HCT116 (cell line): Measurements from ENCODE around the gene CHSY3. TPM values are rescaled to one million over a fixed set of nuclear protein-coding genes. Genes with fewer than 3 reads are reported as not detected.

ENCODE experiments used
- ATAC-seq: fragments of 200-7000 bp; cut with Tn5 transposase; 2 replicates; pipeline ENCODE4 v1.9.1; 2020; ENCODE audit warnings: mild to moderate bottlenecking, moderate library complexity
- BruUV-seq: library from RNA; stranded (reverse); fragments of 400-500 nt; replicated peaks from 2 replicates; lab custom pipeline; 2021; lab: Mats Ljungman, UMichigan
- CTCF ChIA-PET: fragments of 300-600 bp; sonication (Branson Sonifier 250); formaldehyde crosslinking; loops from one replicate; lab custom pipeline; 2021; ENCODE audit warnings: antibody characterized with exemption; lab: Charles Lee
- POLR2A ChIA-PET: fragments of 300-600, 350-600 bp; sonication (Branson Sonifier 250); formaldehyde crosslinking; loops from one replicate; lab custom pipeline; 2021; ENCODE audit warnings: antibody characterized with exemption; lab: Charles Lee
- RAD21 ChIA-PET, 2 experiments: fragments of 300-600 bp; sonication (Branson Sonifier 250); formaldehyde crosslinking; loops; one replicate each; lab custom pipeline; 2023; ENCODE audit warnings: low total read pairs in 2 of 2; ENCODE audit not compliant: uncharacterized antibody in 2 of 2, unreplicated experiment in 2 of 2, low non-redundant PET in 1 of 2; lab: Charles Lee
- DNase-seq: peaks from one replicate; pipeline ENCODE4 v3.0.0-alpha.2; 2010; ENCODE audit warnings: low read depth, low spot score
- H2AFZ ChIP-seq: fragments of 200-600 bp; shearing (Covaris generic), sonication (generic); 2 replicates; pipeline ENCODE4 v1.6.1; 2017; ENCODE audit warnings: low read depth, mixed run types, mixed read lengths, antibody characterized with exemption, low read length; ENCODE audit not compliant: poor library complexity, severe bottlenecking
- H3K27ac ChIP-seq: 2 replicates; pipeline ENCODE4 v1.5.1; 2012; ENCODE audit warnings: low read depth, low read length
- H3K27me3 ChIP-seq: fragments of 200-600 bp; sonication (generic); 2 replicates; pipeline ENCODE4 v1.6.1; 2016; ENCODE audit warnings: mixed run types, low read length, mixed read lengths; ENCODE audit not compliant: insufficient read depth
- H3K36me3 ChIP-seq, 2 experiments: fragments of 200-500 bp in 1 of 2; fragments of 200-600 bp in 1 of 2; sonication (Bioruptor generic) in 1 of 2; sonication (generic) in 1 of 2; 2 replicates each; pipeline versions ENCODE4 v1.5.1 to v1.6.1; 2014 to 2016; ENCODE audit warnings: low read length in 2 of 2, inconsistent platforms in 1 of 2, mixed read lengths in 1 of 2, mixed run types in 1 of 2; ENCODE audit not compliant: insufficient read depth in 2 of 2, control insufficient read depth in 1 of 2
- H3K4me1 ChIP-seq, 2 experiments: fragments of 200-600 bp in 1 of 2; sonication (generic) in 1 of 2; 2 replicates each; pipeline versions ENCODE4 v1.5.1 to v1.6.1; 2012 to 2017; ENCODE audit warnings: low read length in 2 of 2, inconsistent platforms in 1 of 2, mild to moderate bottlenecking in 1 of 2, mixed read lengths in 1 of 2, mixed run types in 1 of 2, moderate library complexity in 1 of 2; ENCODE audit not compliant: insufficient read depth in 2 of 2, control insufficient read depth in 1 of 2
- H3K4me2 ChIP-seq: fragments of 200-600 bp; sonication (generic); 2 replicates; pipeline ENCODE4 v1.6.1; 2017; ENCODE audit warnings: mixed run types, low read length, mixed read lengths
- H3K4me3 ChIP-seq, 2 experiments: fragments of 200-600 bp in 1 of 2; sonication (generic) in 1 of 2; replicated peaks in 1 of 2; 2 replicates each; pipeline ENCODE4 v1.5.1; 2011 to 2016; ENCODE audit warnings: low read length in 2 of 2, control low read depth in 1 of 2, low read depth in 1 of 2, mild to moderate bottlenecking in 1 of 2, mixed read lengths in 1 of 2, mixed run types in 1 of 2
- H3K79me2 ChIP-seq: fragments of 200-600 bp; sonication (generic); 2 replicates; pipeline ENCODE4 v1.6.1; 2017; ENCODE audit warnings: mild to moderate bottlenecking, mixed run types, low read length, moderate library complexity, mixed read lengths; ENCODE audit not compliant: insufficient read depth
- H3K9ac ChIP-seq: fragments of 200-600 bp; sonication (generic); 2 replicates; pipeline ENCODE4 v1.6.1; 2016; ENCODE audit warnings: low read length, mixed read lengths
- H3K9me2 ChIP-seq: fragments of 200-600 bp; sonication (generic), shearing (Covaris generic); 2 replicates; pipeline ENCODE4 v1.6.1; 2017; ENCODE audit warnings: mixed run types, mild to moderate bottlenecking, moderate library complexity; ENCODE audit not compliant: insufficient read depth
- H3K9me3 ChIP-seq, 2 experiments: fragments of 200-500 bp in 1 of 2; fragments of 200-600 bp in 1 of 2; sonication (Bioruptor generic) in 1 of 2; sonication (generic) in 1 of 2; 2 replicates each; pipeline ENCODE4 v1.6.1; 2014 to 2017; ENCODE audit warnings: low read length in 2 of 2, mixed read lengths in 2 of 2, inconsistent platforms in 1 of 2, low read depth in 1 of 2, mild to moderate bottlenecking in 1 of 2, mixed run types in 1 of 2, moderate library complexity in 1 of 2; ENCODE audit not compliant: control insufficient read depth in 1 of 2, insufficient read depth in 1 of 2
- H4K20me1 ChIP-seq: fragments of 200-600 bp; sonication (generic), shearing (Covaris generic); 2 replicates; pipeline ENCODE4 v1.6.1; 2017; ENCODE audit warnings: mixed run types, mild to moderate bottlenecking, moderate library complexity; ENCODE audit not compliant: insufficient read depth
- ATF3 ChIP-seq: IDR thresholded peaks from 2 replicates; pipeline ENCODE4 v1.6.1; 2012
- CBX3 ChIP-seq: IDR thresholded peaks from 2 replicates; pipeline ENCODE4 v1.6.1; 2012; ENCODE audit warnings: low read depth
- CEBPB ChIP-seq: IDR thresholded peaks from 2 replicates; pipeline ENCODE4 v1.6.1; 2012; ENCODE audit warnings: low read depth
- EGR1 ChIP-seq: IDR thresholded peaks from 2 replicates; pipeline ENCODE4 v1.6.1; 2012; ENCODE audit warnings: low read depth
- EZH2 ChIP-seq: fragments of 200-600 bp; sonication (generic); IDR thresholded peaks from 2 replicates; pipeline ENCODE4 v1.6.1; 2017; ENCODE audit warnings: antibody characterized with exemption, mixed run types
- EZH2phosphoT487 ChIP-seq: fragments of 200-600 bp; IDR thresholded peaks from 2 replicates; pipeline ENCODE4 v1.6.1; 2018; ENCODE audit warnings: antibody characterized with exemption, borderline replicate concordance
- RAD21 ChIP-seq: IDR thresholded peaks from 2 replicates; pipeline ENCODE4 v1.6.1; 2012; ENCODE audit warnings: low read depth, mild to moderate bottlenecking
- REST ChIP-seq: IDR thresholded peaks from 2 replicates; pipeline ENCODE4 v1.6.1; 2012; ENCODE audit warnings: low read depth
- SRF ChIP-seq: IDR thresholded peaks from 2 replicates; pipeline ENCODE4 v1.6.1; 2012; ENCODE audit warnings: low read depth
- TCF7L2 ChIP-seq: IDR thresholded peaks from 2 replicates; pipeline ENCODE4 v1.7.0; 2011; ENCODE audit warnings: borderline replicate concordance, inconsistent platforms; ENCODE audit not compliant: insufficient read depth, insufficient read length; ENCODE audit errors: extremely low read depth
- YY1 ChIP-seq: IDR thresholded peaks from 2 replicates; pipeline ENCODE4 v1.6.1; 2011; ENCODE audit warnings: low read length, low read depth, moderate library complexity, mild to moderate bottlenecking; ENCODE audit not compliant: insufficient replicate concordance; ENCODE audit errors: extremely low read depth
- ZNF274 ChIP-seq: fragments of 200-500 bp; sonication (Bioruptor generic); IDR thresholded peaks from 2 replicates; pipeline ENCODE4 v1.6.1; 2014; ENCODE audit warnings: mild to moderate bottlenecking, low read depth, low read length, inconsistent platforms
- intact Hi-C: fragments of 100-400 bp; cut with micrococcal nuclease; formaldehyde crosslinking; loops from 2 replicates; pipeline ENCODE4 v1.10.0; 2022
- total RNA-seq: library from RNA; stranded (reverse); gene quantifications from one replicate; pipeline ENCODE4 v1.2.1, GENCODE V29; 2021; ENCODE audit not compliant: unreplicated experiment

CHSY3 gene
- total RNA-seq, 1 experiment from 2014 or later, result 2.3 TPM

- POLR2A ChIA-PET, result no interaction called here
- no peak overlapping the region for H2AFZ ChIP-seq
- CTCF ChIA-PET, result no interaction called here
- H3K4me3 ChIP-seq, result no peak overlapping the region
- no peak overlapping the region for H3K27ac ChIP-seq
- BruUV-seq, result no TSS peak
- H3K9me3 ChIP-seq, result no peaks in the 10 kb centered on the region
- no peaks in the 10 kb centered on the region for H3K27me3 ChIP-seq
- H4K20me1 ChIP-seq, result no peaks in the 10 kb centered on the region
- intact Hi-C loops, result no loop called here
- no peaks in the 10 kb centered on the region for H3K36me3 ChIP-seq
- no peaks in the 10 kb centered on the region for H3K79me2 ChIP-seq
- no peaks in the 10 kb centered on the region; the same call in 1 of the 2 replicates for H3K9me2 ChIP-seq
- no peak overlapping the region for H3K4me2 ChIP-seq
- H3K4me1 ChIP-seq, result no peaks in the 10 kb centered on the region
- no peak overlapping the region for H3K9ac ChIP-seq
- TF ChIP-seq EZH2phosphoT487, result no peak
- TF ChIP-seq SRF, result no peak
- TF ChIP-seq ZNF274, result no peak
- TF ChIP-seq RAD21, result no peak
- no peak for TF ChIP-seq CBX3
- TF ChIP-seq CEBPB, result no peak
- no peak for TF ChIP-seq EZH2
- TF ChIP-seq REST, result no peak
- TF ChIP-seq YY1, result no peak
- no peak for TF ChIP-seq EGR1
- TF ChIP-seq TCF7L2, result no peak
- TF ChIP-seq ATF3, result no peak
- TF ChIP-seq, all 23 proteins: peak for 0
- no peak for DNase-seq
- ATAC-seq, result no peak
- RAD21 ChIA-PET, result no interaction called here
These were observed 40.8 kb downstream of the CHSY3 start for GRCh38 chr5:129945028-129945427.
